Kidney glomerular epithelial cell (primary cell): Measurements from ENCODE around the gene LRIT1.

Experiments used
- DNase-seq: peaks from one replicate; lab custom pipeline; 2025; lab: John Stamatoyannopoulos, UW

The LRIT1 gene

GRCh38 chr10:84254552-84255478, 13.5 kb upstream of the LRIT1 start:
- no peak for DNase-seq

DNA sequence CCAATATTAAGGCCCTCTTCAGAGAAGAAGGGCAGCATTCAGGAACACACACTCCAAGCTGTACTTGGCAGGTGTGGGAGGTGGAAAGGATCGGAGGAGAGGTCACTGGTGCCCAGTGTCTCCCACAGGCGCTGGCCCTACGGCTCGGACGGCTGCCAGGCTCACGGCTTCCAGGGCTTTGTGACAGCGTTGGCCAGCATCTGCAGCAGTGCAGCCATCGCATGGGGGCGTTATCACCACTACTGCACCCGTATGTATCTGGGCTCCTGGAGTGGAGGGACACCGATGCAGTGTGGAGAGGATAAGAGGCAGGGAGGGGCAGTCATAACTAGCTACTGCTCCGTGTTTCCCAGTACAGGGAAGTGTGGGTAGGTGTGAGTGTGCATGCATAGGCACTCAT, 7.4 kb upstream of the LRIT1 start:
- DNase-seq = no peak

- no peak for DNase-seq
These were observed 6.2 kb upstream of the LRIT1 start for GRCh38 chr10:84247496-84247895.

DNA sequence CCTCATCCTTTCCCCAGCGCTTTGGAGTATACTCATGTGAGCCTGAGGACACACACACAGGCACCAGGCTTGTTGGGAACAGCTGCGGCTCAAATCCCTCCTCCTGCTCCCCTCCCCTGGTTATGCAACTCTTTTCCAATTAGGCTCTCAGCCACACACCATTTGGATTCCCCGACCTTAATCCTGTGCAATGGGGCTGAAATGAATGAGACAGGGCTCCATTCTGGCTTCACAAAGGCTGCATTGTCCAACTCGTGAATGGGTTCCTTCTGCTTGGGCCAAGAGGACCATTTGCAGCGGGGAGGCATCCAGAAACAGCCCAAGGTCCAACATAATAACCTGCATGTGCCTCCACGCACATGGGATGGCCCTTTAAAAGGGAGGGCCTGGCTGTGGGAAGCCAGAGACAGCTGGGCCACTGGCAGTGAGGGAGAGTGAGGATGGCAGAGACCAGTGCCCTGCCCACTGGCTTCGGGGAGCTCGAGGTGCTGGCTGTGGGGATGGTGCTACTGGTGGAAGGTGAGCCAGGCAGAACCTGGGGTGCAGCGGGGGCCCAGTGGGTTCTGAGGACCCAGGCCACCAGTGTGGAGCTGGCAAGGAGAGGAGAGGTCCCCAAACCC, 3.4 kb upstream of the LRIT1 start, which contains the start of gene RGR:
RGR (plus strand) TSS at position 403 of the 620 bp plus-strand sequence; CDS start at position 441, 38 bp downstream.
- DNase-seq = no peak

DNA sequence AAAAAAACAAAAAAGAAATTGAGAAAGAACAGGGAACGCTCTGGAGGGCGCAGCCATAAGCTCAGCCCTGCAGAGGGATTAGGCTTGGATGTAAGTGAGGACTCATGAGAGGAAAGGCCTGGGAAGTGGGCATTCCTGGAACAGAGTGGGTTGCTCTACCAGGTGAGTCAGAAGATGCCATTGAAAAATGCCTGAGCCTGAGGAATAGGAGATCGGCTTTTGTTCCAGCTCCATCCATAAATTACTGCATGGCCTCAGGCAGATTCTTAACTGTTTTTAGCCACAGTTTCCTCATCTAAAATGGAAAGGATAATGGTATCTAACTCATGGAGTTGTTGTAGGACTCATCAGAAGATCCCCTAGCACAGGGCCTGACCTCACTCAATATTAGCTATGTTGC, 2.4 kb upstream of the LRIT1 start:
- no peak for DNase-seq

GRCh38 chr10:84238909-84239308, 2.4 kb downstream of the LRIT1 start:
- DNase-seq = no peak

GRCh38 chr10:84237199-84238051, 3.9 kb downstream of the LRIT1 start:
- no peak for DNase-seq

DNA sequence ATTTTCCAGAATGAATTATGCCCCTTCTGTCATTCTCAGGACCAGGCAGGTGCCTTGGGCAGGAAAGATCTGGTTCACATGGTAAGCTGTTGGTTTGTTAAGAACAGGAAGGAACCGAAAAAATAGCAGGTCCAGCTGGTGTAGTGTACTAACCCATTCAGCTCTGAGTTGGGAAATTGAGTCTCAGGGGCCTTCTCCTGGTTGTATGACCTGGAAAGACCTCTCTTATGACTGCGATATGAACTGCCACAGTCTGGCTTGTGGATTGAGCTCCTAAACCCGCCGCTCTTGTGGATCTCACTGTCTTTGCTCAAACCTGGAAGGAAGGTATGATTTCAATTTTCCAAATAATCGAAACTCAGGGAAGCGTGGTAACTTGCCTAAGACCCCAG, 4.5 kb downstream of the LRIT1 start:
- no peak for DNase-seq

DNA sequence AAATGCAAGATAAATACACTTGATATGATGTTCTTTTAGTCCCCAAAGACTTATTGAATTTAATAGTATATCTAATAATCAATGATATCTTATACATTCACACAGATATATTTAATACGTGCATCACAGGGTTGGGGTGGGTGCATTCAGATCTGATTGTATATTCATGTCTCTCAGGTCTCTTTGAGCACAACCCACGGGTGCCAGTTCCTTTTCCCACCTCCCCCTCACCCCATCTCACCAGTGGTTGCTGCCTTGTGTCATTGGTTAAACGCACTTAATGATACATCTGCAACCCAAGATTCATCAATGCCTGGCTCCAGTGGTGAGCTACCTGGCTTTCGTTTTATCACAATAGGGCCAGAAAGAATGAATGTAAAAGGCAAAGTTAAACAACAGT, 6.2 kb downstream of the LRIT1 start:
- no peak for DNase-seq

DNA sequence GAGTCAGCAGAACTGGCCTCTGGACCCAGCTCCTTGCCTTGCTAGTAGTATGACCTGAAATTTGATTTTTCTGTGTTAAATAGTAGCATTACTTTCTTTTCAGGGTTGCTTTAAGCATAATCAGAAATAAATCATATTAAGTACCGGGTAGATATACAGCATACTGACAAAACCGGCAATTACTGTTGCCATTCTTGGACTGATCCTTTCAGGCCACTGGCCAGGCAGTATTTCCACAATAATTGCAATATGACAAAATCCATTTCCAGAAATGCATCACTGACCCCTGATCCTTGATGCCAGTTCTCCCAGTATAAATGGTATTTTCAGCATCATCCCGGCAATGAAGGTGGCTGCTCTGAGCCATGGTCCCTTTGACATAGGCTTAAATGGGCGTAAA, 6.9 kb downstream of the LRIT1 start:
- DNase-seq = no peak

DNA sequence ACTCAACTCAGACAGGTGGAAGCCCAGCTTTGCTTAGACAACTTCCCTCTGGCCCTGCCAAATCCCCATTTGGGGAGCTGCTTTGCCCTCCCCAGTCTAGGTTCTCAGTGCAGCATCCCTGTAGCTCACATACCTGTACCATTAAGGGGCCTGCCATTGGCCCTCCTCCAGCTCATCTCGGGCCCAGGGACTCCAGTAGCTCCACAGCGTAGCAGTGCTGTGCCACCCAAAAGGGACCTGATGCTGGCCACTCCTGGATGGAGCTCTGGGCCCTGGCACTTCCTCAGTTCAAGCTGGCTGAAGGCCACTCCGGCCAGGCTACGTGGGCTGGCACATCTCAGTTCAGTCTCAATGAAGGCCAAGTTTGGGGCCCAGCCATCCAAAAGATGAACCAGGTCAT, 7.4 kb downstream of the LRIT1 start:
- no peak for DNase-seq

DNA sequence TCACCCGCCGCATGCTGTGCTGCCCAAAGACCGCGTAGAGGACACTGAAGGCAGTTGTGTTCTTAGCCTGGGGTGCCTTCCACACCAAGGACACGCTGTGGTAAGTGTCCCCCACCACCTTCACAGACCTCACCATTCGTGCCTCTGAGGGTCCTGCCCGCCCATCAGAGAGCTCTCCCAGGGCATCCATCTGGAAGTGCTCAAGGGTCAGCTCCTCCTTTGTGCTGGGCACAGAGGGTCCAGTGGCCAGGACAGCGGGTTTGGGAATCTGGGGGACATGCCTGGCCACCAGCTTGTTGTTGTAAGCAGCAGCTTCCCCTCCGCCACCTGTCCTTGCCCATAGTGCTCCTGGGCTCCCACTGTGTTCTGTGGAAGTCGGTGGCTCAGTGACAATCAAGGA, 9.0 kb downstream of the LRIT1 start:
- no peak for DNase-seq

- no peak for DNase-seq
These were observed 11.0 kb downstream of the LRIT1 start for GRCh38 chr10:84230359-84230758.

GRCh38 chr10:84227810-84228209, 13.5 kb downstream of the LRIT1 start:
- DNase-seq = no peak

DNA sequence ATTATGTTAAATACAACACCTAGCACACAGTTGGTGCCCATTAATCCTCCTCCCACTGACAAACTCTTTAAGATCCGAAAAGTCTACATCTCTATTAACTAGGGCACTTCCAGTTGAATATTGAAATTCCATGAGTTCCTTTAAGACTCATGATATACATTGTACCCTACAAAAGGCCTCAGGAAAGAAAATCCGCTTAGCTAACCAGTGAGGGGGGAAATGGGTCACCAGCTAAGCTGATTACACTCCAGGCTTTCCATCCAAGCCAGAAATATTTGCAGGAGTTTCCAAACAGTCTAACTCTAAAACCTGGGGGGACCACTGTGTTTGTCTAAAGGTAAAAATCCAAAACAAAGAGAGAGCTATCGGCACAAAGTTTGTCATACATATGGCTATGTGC, 14.7 kb downstream of the LRIT1 start:
- no peak for DNase-seq

DNA sequence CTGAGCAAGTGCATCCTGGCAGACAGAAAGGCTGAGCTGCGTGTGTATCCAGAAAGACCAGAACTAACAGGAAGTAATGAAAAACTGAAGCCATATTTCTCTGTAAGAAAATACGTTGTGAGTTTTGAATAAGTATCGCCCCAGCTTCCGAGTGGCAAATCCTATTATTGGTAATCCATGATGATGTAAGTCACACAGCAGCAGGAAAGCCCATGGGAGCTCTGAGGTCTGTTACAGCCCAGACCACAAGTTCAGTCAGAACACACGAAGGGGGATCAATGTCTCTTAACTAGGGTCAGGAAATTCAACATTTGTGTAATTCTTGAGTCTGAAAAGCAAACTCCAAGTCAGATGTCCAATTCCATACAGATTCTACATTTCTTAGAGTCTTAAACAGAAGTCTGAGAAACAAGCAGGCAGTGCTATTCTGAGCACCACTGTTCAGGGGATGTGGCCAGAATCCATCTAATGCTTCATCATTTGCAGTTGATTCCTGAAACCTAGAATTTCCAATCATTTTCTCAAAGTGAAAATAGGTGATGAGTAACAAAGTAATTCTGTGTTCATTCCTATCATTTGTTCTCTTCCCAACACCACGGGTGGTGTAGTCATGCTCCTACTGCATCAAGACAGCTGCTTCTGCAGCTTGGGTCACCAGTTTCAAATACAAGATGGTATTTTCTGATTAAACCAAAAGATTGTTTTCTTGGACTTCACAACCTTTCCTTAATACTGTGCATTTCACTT, 15.7 kb downstream of the LRIT1 start, which contains the start of gene LRIT2:
LRIT2 (minus strand) TSS at position 118 of the 747 bp plus-strand sequence; CDS start at position 94, 24 bp downstream.
- no peak for DNase-seq

- DNase-seq = no peak
These were observed 16.8 kb downstream of the LRIT1 start for GRCh38 chr10:84224411-84225028.

DNA sequence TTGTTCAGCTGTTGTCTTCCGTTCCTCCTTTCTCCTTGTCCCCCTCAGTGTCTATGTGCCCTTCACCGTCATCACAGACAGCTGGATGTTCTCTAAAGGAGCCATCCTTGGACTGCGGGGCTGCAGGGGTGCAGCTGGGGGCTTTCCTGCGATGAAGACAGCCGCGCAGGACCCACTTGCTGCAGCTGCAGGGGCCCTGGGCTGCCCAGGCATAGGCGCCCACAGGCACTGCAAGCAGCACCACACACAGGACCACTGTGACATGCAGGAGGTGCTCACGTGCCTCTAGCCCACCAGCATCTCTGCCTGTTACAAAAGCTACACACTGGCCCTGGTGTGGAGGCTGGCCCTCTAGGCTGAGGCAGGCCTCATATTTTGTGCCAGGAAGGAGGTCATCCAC, 19.4 kb downstream of the LRIT1 start:
- DNase-seq = no peak

GRCh38 chr10:84217746-84218145, 23.6 kb downstream of the LRIT1 start:
- no peak for DNase-seq

- no peak for DNase-seq
These were observed 24.5 kb downstream of the LRIT1 start for GRCh38 chr10:84216834-84217233.

GRCh38 chr10:84214612-84215235, 26.6 kb downstream of the LRIT1 start:
- peak; percentile 1 for DNase-seq
